Neural cell (in vitro differentiated cells): ENCODE results near the gene IQCF5. TPM values are rescaled to one million over a fixed set of nuclear protein-coding genes. Genes with fewer than 3 reads are reported as not detected.

Experiments used
- H2AFZ ChIP-seq: fragments of 200-600, 300-800 bp; sonication (generic), shearing (Covaris generic); 2 replicates; pipeline ENCODE4 v1.6.0; 2014; ENCODE audit warnings: low read depth, mild to moderate bottlenecking, antibody characterized with exemption, low read length, moderate library complexity
- H3F3A ChIP-seq: fragments of 200-600 bp; shearing (Covaris generic); 2 replicates; pipeline ENCODE4 v1.6.1; 2016; ENCODE audit warnings: mild to moderate bottlenecking, moderate library complexity, mixed read lengths, antibody characterized with exemption, low read length; ENCODE audit not compliant: insufficient read depth, poor library complexity, severe bottlenecking
- H3K27ac ChIP-seq: fragments of 200-600, 300-800 bp; sonication (generic), shearing (Covaris generic); 2 replicates; pipeline ENCODE4 v1.5.1; 2014; ENCODE audit warnings: mild to moderate bottlenecking, low read length, moderate library complexity
- H3K27me3 ChIP-seq: fragments of 300-800, 200-600 bp; sonication (generic), shearing (Covaris generic); 2 replicates; pipeline ENCODE4 v1.6.0; 2014; ENCODE audit warnings: mild to moderate bottlenecking, low read depth, low read length, moderate library complexity; ENCODE audit not compliant: insufficient read depth
- H3K36me3 ChIP-seq: fragments of 300-800, 200-600 bp; sonication (generic), shearing (Covaris generic); 2 replicates; pipeline ENCODE4 v1.5.1; 2014; ENCODE audit warnings: mild to moderate bottlenecking, antibody characterized with exemption, low read length, moderate library complexity; ENCODE audit not compliant: insufficient read depth
- H3K4me2 ChIP-seq: fragments of 300-800, 200-600 bp; sonication (generic), shearing (Covaris generic); 2 replicates; pipeline ENCODE4 v1.6.0; 2014; ENCODE audit warnings: mild to moderate bottlenecking, low read length
- H3K4me3 ChIP-seq: fragments of 300-800, 200-600 bp; sonication (generic), shearing (Covaris generic); 2 replicates; pipeline ENCODE4 v1.5.1; 2014; ENCODE audit warnings: mild to moderate bottlenecking, low read length, moderate library complexity
- H3K79me2 ChIP-seq: fragments of 200-600 bp; shearing (Covaris generic); replicated peaks from 2 replicates; pipeline ENCODE4 v1.6.0; 2014; ENCODE audit warnings: mild to moderate bottlenecking, low read length, moderate library complexity; ENCODE audit not compliant: insufficient read depth
- H3K9ac ChIP-seq: fragments of 300-800, 200-600 bp; sonication (generic), shearing (Covaris generic); 2 replicates; pipeline ENCODE4 v1.6.1; 2016; ENCODE audit warnings: mild to moderate bottlenecking, low read length, mixed read lengths
- H3K9me2 ChIP-seq: fragments of 200-600 bp; shearing (Covaris generic); 2 replicates; pipeline ENCODE4 v1.6.1; 2016; ENCODE audit warnings: mild to moderate bottlenecking, low read length, mixed read lengths; ENCODE audit not compliant: insufficient read depth
- H3K9me3 ChIP-seq: fragments of 200-600, 300-800 bp; sonication (generic), shearing (Covaris generic); 2 replicates; pipeline ENCODE4 v1.6.1; 2016; ENCODE audit warnings: mild to moderate bottlenecking, mixed run types, low read length, moderate library complexity, mixed read lengths
- H4K20me1 ChIP-seq: fragments of 200-600 bp; shearing (Covaris generic); 2 replicates; pipeline ENCODE4 v1.6.1; 2016; ENCODE audit warnings: mild to moderate bottlenecking, mixed run types; ENCODE audit not compliant: insufficient read depth
- EP300 ChIP-seq: fragments of 450-650 bp; conservative IDR thresholded peaks from 2 replicates; pipeline ENCODE4 v1.6.1; 2014; ENCODE audit warnings: antibody characterized with exemption, mild to moderate bottlenecking, moderate library complexity; ENCODE audit not compliant: poor library complexity, severe bottlenecking
- EZH2 ChIP-seq: fragments of 200-600, 300-800 bp; shearing (Covaris generic), sonication (generic); IDR thresholded peaks from 2 replicates; pipeline ENCODE4 v1.6.1; 2014; ENCODE audit warnings: antibody characterized with exemption, low read length, borderline replicate concordance, mild to moderate bottlenecking; ENCODE audit not compliant: insufficient read depth, poor library complexity, severe bottlenecking
- MXI1 ChIP-seq: fragments of 450-650 bp; conservative IDR thresholded peaks from 2 replicates; pipeline ENCODE4 v1.6.1; 2014; ENCODE audit warnings: antibody characterized with exemption, mild to moderate bottlenecking; ENCODE audit not compliant: poor library complexity, severe bottlenecking
- POLR2AphosphoS5 ChIP-seq: IDR thresholded peaks from 2 replicates; pipeline ENCODE4 v1.6.1; 2012
- RAD21 ChIP-seq: fragments of 450-650 bp; conservative IDR thresholded peaks from 2 replicates; pipeline ENCODE4 v1.6.1; 2014; ENCODE audit warnings: antibody characterized with exemption, mild to moderate bottlenecking, moderate library complexity
- REST ChIP-seq: IDR thresholded peaks from 2 replicates; pipeline ENCODE4 v1.6.1; 2012; ENCODE audit warnings: borderline replicate concordance
- SMC3 ChIP-seq: fragments of 450-650 bp; conservative IDR thresholded peaks from 2 replicates; pipeline ENCODE4 v1.6.1; 2014; ENCODE audit warnings: antibody characterized with exemption, mild to moderate bottlenecking, moderate library complexity; ENCODE audit not compliant: poor library complexity
- TAF1 ChIP-seq: IDR thresholded peaks from 2 replicates; pipeline ENCODE4 v1.6.1; 2012; ENCODE audit warnings: low read depth
- polyA plus RNA-seq: library from polyadenylated mRNA; depleted of rRNA; stranded (reverse); fragments of >200 nt; gene quantifications from 2 replicates; pipeline ENCODE4 v1.2.3, GENCODE V29; 2014
- TF ChIP-seq, protein P1 (sequence below): fragments of 450-650 bp; IDR thresholded peaks from 2 replicates; pipeline ENCODE4 v1.5.1; 2014; ENCODE audit warnings: antibody characterized with exemption, mild to moderate bottlenecking, moderate library complexity; ENCODE audit not compliant: poor library complexity, severe bottlenecking

Gene IQCF5
- polyA plus RNA-seq, 1 donor from 2014 or later: not detected

DNA sequence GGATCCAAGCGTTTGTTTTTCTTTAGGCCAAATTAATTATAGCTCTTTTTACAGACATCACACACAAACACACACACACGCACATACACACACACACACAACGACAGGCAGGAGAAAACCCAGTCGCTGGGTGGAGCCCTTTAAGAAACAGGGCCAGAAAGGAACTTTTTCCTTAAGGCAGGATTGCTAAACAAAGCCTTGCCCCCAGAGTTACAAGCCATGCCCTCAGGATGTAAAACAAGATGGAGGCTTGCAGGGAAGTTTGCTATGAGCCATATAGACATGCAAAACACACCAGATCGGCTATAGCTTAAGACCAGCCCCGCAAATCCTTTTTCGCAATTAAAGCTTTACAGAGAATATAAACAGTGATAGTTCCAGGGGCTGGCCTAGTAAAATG lies 30.3 kb downstream of the IQCF5 start:
- Histone ChIP-seq H3K4me3 (no peak overlapping the region), H4K20me1 (no peaks in the 10 kb centered on the region), H2AFZ (no peak overlapping the region), H3K79me2 (no peaks in the 10 kb centered on the region), H3K9me2 (no peaks in the 10 kb centered on the region), H3K27me3 (no peaks in the 10 kb centered on the region), H3K9ac (no peak overlapping the region), H3K36me3 (no peaks in the 10 kb centered on the region), H3K27ac (no peak overlapping the region), H3K4me2 (no peak overlapping the region), H3F3A (no peaks in the 10 kb centered on the region), H3K9me3 (peaks cover 3% of the 10 kb centered on the region)
- no peak for TF ChIP-seq POLR2AphosphoS5
- no peak for TF ChIP-seq REST
- TF ChIP-seq RAD21: no peak
- no peak for TF ChIP-seq TAF1
- TF ChIP-seq SMC3: no peak
- no peak for TF ChIP-seq EZH2
- TF ChIP-seq EP300: no peak
- TF ChIP-seq MXI1: no peak
- TF ChIP-seq, protein P1, sequence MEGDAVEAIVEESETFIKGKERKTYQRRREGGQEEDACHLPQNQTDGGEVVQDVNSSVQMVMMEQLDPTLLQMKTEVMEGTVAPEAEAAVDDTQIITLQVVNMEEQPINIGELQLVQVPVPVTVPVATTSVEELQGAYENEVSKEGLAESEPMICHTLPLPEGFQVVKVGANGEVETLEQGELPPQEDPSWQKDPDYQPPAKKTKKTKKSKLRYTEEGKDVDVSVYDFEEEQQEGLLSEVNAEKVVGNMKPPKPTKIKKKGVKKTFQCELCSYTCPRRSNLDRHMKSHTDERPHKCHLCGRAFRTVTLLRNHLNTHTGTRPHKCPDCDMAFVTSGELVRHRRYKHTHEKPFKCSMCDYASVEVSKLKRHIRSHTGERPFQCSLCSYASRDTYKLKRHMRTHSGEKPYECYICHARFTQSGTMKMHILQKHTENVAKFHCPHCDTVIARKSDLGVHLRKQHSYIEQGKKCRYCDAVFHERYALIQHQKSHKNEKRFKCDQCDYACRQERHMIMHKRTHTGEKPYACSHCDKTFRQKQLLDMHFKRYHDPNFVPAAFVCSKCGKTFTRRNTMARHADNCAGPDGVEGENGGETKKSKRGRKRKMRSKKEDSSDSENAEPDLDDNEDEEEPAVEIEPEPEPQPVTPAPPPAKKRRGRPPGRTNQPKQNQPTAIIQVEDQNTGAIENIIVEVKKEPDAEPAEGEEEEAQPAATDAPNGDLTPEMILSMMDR: no peak

DNA sequence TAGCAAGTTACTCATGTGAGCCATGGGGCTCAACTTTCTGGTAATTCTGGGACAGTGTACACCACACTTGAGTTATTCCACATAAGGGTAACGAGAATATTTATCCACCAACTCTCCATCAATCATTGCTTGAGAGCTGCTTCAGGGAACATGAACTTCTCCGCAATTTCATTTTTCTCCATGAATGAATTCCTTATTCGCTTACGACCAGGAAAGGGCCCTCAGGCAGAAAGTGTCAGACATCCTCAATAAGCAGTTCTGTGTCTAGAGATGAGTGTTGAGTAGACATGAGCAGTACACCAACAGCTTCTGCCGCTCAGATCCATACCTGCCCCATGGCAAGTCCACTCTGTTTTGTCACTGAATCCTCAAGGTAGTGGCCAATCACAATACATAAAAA lies 38.8 kb downstream of the IQCF5 start:
- Histone ChIP-seq H3K27me3 (no peaks in the 10 kb centered on the region), H3K9me3 (no peaks in the 10 kb centered on the region), H3K79me2 (no peaks in the 10 kb centered on the region), H3K27ac (no peak overlapping the region), H3K4me3 (no peak overlapping the region), H3K9ac (no peak overlapping the region), H4K20me1 (no peaks in the 10 kb centered on the region), H3K36me3 (no peaks in the 10 kb centered on the region), H3K9me2 (no peaks in the 10 kb centered on the region), H3K4me2 (no peak overlapping the region), H2AFZ (no peak overlapping the region), H3F3A (no peaks in the 10 kb centered on the region)
- TF ChIP-seq REST (no peak), POLR2AphosphoS5 (no peak), SMC3 (no peak), TAF1 (no peak), RAD21 (no peak), MXI1 (no peak), EP300 (no peak), EZH2 (no peak)
- TF ChIP-seq, protein P1: no peak
